IMR-90 (cell line): ENCODE results near the gene TCOF1. TPM values are rescaled to one million over a fixed set of nuclear protein-coding genes. Genes with fewer than 3 reads are reported as not detected.

Source experiments
- ATAC-seq: fragments of 200-7000 bp; cut with Tn5 transposase; 2 replicates; pipeline ENCODE4 v1.9.1; 2020; ENCODE audit warnings: low read depth, mild to moderate bottlenecking, moderate library complexity
- BruUV-seq: library from RNA; stranded (reverse); fragments of 400-500 nt; replicated peaks from 2 replicates; lab custom pipeline; 2021; lab: Mats Ljungman, UMichigan
- CTCF ChIA-PET: fragments of 300-600 bp; formaldehyde crosslinking; extraction: SDS; loops from one replicate; lab custom pipeline; 2021; ENCODE audit warnings: antibody characterized with exemption; lab: Yijun Ruan, JAX
- POLR2A ChIA-PET: fragments of 300-600 bp; sonication (Branson Sonifier 250); formaldehyde crosslinking; loops from one replicate; lab custom pipeline; 2022; ENCODE audit warnings: antibody characterized with exemption; ENCODE audit not compliant: unreplicated experiment; lab: Charles Lee
- DNase-seq: peaks from one replicate; pipeline ENCODE4 v3.0.0; 2013
- H2AFZ ChIP-seq: replicated peaks from 2 replicates; pipeline ENCODE3; 2013; ENCODE audit warnings: low read length, mild to moderate bottlenecking; ENCODE audit not compliant: poor library complexity
- H2AK5ac ChIP-seq: 2 replicates; pipeline ENCODE4 v1.6.1; 2013; ENCODE audit warnings: low read depth, low read length, inconsistent platforms
- H2AK9ac ChIP-seq: replicated peaks from 2 replicates; pipeline ENCODE3; 2013; ENCODE audit warnings: mild to moderate bottlenecking, low read depth, low read length, moderate library complexity; ENCODE audit not compliant: poor library complexity
- H2BK120ac ChIP-seq: 2 replicates; pipeline ENCODE4 v1.6.1; 2013; ENCODE audit warnings: low read depth, low read length, inconsistent platforms
- H2BK15ac ChIP-seq: 3 replicates; pipeline ENCODE4 v1.6.1; 2013; ENCODE audit warnings: low read depth, low read length, inconsistent platforms
- H2BK20ac ChIP-seq: 2 replicates; pipeline ENCODE4 v1.6.1; 2013; ENCODE audit warnings: low read depth, mild to moderate bottlenecking, inconsistent platforms, low read length, moderate library complexity
- H2BK5ac ChIP-seq: 2 replicates; pipeline ENCODE4 v1.6.1; 2013; ENCODE audit warnings: mild to moderate bottlenecking, low read depth, low read length, inconsistent platforms; ENCODE audit not compliant: poor library complexity, severe bottlenecking
- H3K14ac ChIP-seq: replicated peaks from 2 replicates; pipeline ENCODE4 v1.6.1; 2013; ENCODE audit warnings: low read depth, low read length, inconsistent platforms
- H3K18ac ChIP-seq: 2 replicates; pipeline ENCODE4 v1.6.1; 2013; ENCODE audit warnings: low read depth, low read length, control low read depth
- H3K23ac ChIP-seq: 2 replicates; pipeline ENCODE4 v1.6.1; 2013; ENCODE audit warnings: low read depth, low read length, inconsistent platforms
- H3K27ac ChIP-seq: 2 replicates; pipeline ENCODE4 v1.5.1; 2013; ENCODE audit warnings: mild to moderate bottlenecking, control low read depth, low read length; ENCODE audit not compliant: insufficient read depth
- H3K27me3 ChIP-seq: 2 replicates; pipeline ENCODE4 v1.6.1; 2013; ENCODE audit warnings: low read length; ENCODE audit not compliant: control insufficient read depth, insufficient read depth
- H3K36me3 ChIP-seq: 2 replicates; pipeline ENCODE4 v1.6.1; 2013; ENCODE audit warnings: low read length, mixed read lengths; ENCODE audit not compliant: control insufficient read depth, insufficient read depth
- H3K4ac ChIP-seq: 2 replicates; pipeline ENCODE4 v1.6.1; 2013; ENCODE audit warnings: low read depth, low read length, inconsistent platforms
- H3K4me1 ChIP-seq: 2 replicates; pipeline ENCODE4 v1.6.1; 2013; ENCODE audit warnings: low read length, mixed read lengths; ENCODE audit not compliant: control insufficient read depth, insufficient read depth
- H3K4me2 ChIP-seq: 2 replicates; pipeline ENCODE4 v1.6.1; 2013; ENCODE audit warnings: low read depth, mild to moderate bottlenecking, control low read depth, low read length, moderate library complexity
- H3K4me3 ChIP-seq: 2 replicates; pipeline ENCODE4 v1.5.1; 2013; ENCODE audit warnings: low read depth, mild to moderate bottlenecking, control low read depth, low read length, moderate library complexity; ENCODE audit not compliant: insufficient read depth
- H3K56ac ChIP-seq: 2 replicates; pipeline ENCODE4 v1.6.1; 2013; ENCODE audit warnings: low read length, inconsistent platforms; ENCODE audit not compliant: insufficient read depth; ENCODE audit errors: extremely low read depth
- H3K79me1 ChIP-seq, 2 experiments: 2 replicates each; pipeline ENCODE4 v1.6.1; 2013; ENCODE audit warnings: low read length in 2 of 2, inconsistent platforms in 1 of 2, low read depth in 1 of 2
- H3K9ac ChIP-seq: 2 replicates; pipeline ENCODE4 v1.6.1; 2013; ENCODE audit warnings: low read depth, low read length, control low read depth
- H3K9me1 ChIP-seq: 2 replicates; pipeline ENCODE4 v1.6.1; 2013; ENCODE audit warnings: low read length, inconsistent platforms; ENCODE audit not compliant: insufficient read depth
- H3K9me3 ChIP-seq: 2 replicates; pipeline ENCODE4 v1.6.1; 2013; ENCODE audit warnings: low read length; ENCODE audit not compliant: control insufficient read depth, insufficient read depth
- H4K20me1 ChIP-seq: 2 replicates; pipeline ENCODE4 v1.6.1; 2013; ENCODE audit warnings: low read length, inconsistent platforms; ENCODE audit not compliant: insufficient read depth
- H4K5ac ChIP-seq: 2 replicates; pipeline ENCODE4 v1.6.1; 2013; ENCODE audit warnings: mild to moderate bottlenecking, low read depth, low read length, control low read depth
- H4K8ac ChIP-seq, 2 experiments: 2 replicates each; pipeline ENCODE4 v1.6.1; 2013; ENCODE audit warnings: low read depth in 2 of 2, low read length in 2 of 2, control low read depth in 1 of 2, inconsistent platforms in 1 of 2
- H4K91ac ChIP-seq: 2 replicates; pipeline ENCODE4 v1.6.1; 2013; ENCODE audit warnings: low read depth, low read length, inconsistent platforms; ENCODE audit not compliant: insufficient read depth
- CHD1 ChIP-seq: IDR thresholded peaks from 2 replicates; pipeline ENCODE4 v1.6.1; 2012; ENCODE audit warnings: low read depth, low read length, improper control_type of control experiment
- ELK1 ChIP-seq: fragments of 150-350 bp; IDR thresholded peaks from 2 replicates; pipeline ENCODE4 v1.6.1; 2016; ENCODE audit warnings: low read depth, mild to moderate bottlenecking, low read length, moderate library complexity, borderline replicate concordance
- MAFK ChIP-seq: IDR thresholded peaks from 2 replicates; pipeline ENCODE4 v1.6.1; 2012; ENCODE audit warnings: low read depth, low read length, improper control_type of control experiment
- MXI1 ChIP-seq: IDR thresholded peaks from 2 replicates; pipeline ENCODE4 v1.6.1; 2012; ENCODE audit warnings: low read depth, mild to moderate bottlenecking, low read length, moderate library complexity, borderline replicate concordance
- NFE2L2 ChIP-seq: fragments of 150-350 bp; IDR thresholded peaks from 2 replicates; pipeline ENCODE4 v1.6.1; 2016; ENCODE audit warnings: low read depth, mild to moderate bottlenecking, low read length
- POLR2A ChIP-seq: IDR thresholded peaks from 2 replicates; pipeline ENCODE4 v1.6.1; 2012; ENCODE audit warnings: mild to moderate bottlenecking, low read depth, low read length
- RAD21 ChIP-seq: IDR thresholded peaks from 2 replicates; pipeline ENCODE4 v1.6.1; 2012; ENCODE audit warnings: low read length, improper control_type of control experiment
- RFX5 ChIP-seq: IDR thresholded peaks from 2 replicates; pipeline ENCODE4 v1.8.0; 2012; ENCODE audit warnings: low read depth, mild to moderate bottlenecking, low read length, moderate library complexity
- SMC3 ChIP-seq: fragments of 150-350 bp; IDR thresholded peaks from 2 replicates; pipeline ENCODE4 v1.6.1; 2016; ENCODE audit warnings: low read depth, mild to moderate bottlenecking, antibody characterized with exemption, low read length, moderate library complexity
- WGBS, 2 experiments: methylation state at CpG; one replicate each; pipeline versions ENCODE4 v1.1.5 to v1.1.7; 2013; ENCODE audit warnings: missing lambda C conversion rate in 2 of 2; ENCODE audit not compliant: insufficient read length in 1 of 2; ENCODE audit errors: extremely low coverage in 2 of 2; 5-methylcytosine and 5-hydroxymethylcytosine counted together
- dilution Hi-C: fragments of 300-500 bp; cut with HindIII; formaldehyde crosslinking; loops from one replicate; pipeline ENCODE4 v1.14.3; 2018; ENCODE audit warnings: low sequenced_read_pairs; ENCODE audit not compliant: unreplicated experiment
- in situ Hi-C: fragments of 300-500 bp; cut with MboI; formaldehyde crosslinking; loops from 3 replicates; pipeline ENCODE4 v1.14.3; 2019; ENCODE audit warnings: low sequenced_read_pairs, inconsistent platforms, mixed read lengths
- intact Hi-C: fragments of 100-400 bp; cut with micrococcal nuclease; formaldehyde crosslinking; loops from 2 replicates; pipeline ENCODE4 v1.10.0; 2022
- polyA plus RNA-seq, 3 experiments: library from polyadenylated mRNA; depleted of rRNA; stranded (reverse); fragments of >200 nt; gene quantifications; 2 replicates each; pipeline ENCODE4 v1.2.3, GENCODE V29; 2012; ENCODE audit warnings: low replicate concordance in 1 of 3
- total RNA-seq: library from RNA; depleted of rRNA; stranded (reverse); fragments of >200 nt; gene quantifications from 2 replicates; pipeline ENCODE4 v1.2.3, GENCODE V29; 2012
- TF ChIP-seq, protein P1 (sequence below): conservative IDR thresholded peaks from 2 replicates; pipeline ENCODE4 v1.5.1; 2012; ENCODE audit warnings: mild to moderate bottlenecking, low read depth, low read length, improper control_type of control experiment

The TCOF1 gene
- total and polyA plus RNA-seq, 2 of the 4 experiments (the other 2 are of a cell fraction), result 18.2 to 19.7 TPM

DNA sequence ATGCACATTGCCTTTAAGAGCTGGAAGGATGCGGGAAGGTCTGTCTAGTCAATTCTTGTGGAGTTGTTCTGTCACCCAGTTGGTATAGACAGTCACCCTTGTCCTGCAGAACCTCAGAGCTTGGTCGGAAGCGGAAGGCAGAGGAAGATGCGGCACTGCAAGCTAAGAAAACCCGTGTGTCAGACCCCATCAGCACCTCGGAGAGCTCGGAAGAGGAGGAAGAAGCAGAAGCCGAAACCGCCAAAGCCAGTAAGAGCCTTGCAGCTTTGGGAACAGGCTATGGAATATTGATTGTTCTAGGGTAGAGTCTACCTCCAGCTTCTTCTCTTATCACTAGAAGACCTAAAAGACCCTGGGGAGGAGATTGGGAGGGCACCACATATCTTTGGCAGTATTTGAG, 6.5 kb downstream of the TCOF1 start:
- Histone ChIP-seq H3K79me1 (peaks cover 24 to 39% of the 10 kb centered on the region in 2 experiments), H3K4me3 (no peak overlapping the region), H4K91ac (no peak overlapping the region), H2BK20ac (no peak overlapping the region), H2BK120ac (no peak overlapping the region), H3K18ac (no peak overlapping the region), H4K5ac (no peak overlapping the region), H4K20me1 (peaks cover 7% of the 10 kb centered on the region), H3K23ac (no peak overlapping the region), H2BK15ac (no peak overlapping the region), H3K9me3 (no peaks in the 10 kb centered on the region), H2AK9ac (no peak overlapping the region), H3K27ac (no peak overlapping the region), H3K9me1 (peaks cover 6% of the 10 kb centered on the region), H3K56ac (no peak overlapping the region), H3K4me1 (no peaks in the 10 kb centered on the region), H2AFZ (no peak overlapping the region), H3K4ac (no peak overlapping the region), H3K36me3 (peaks cover 59% of the 10 kb centered on the region), H4K8ac (no peak overlapping the region), H3K14ac (no peak overlapping the region), H3K9ac (no peak overlapping the region), H2AK5ac (no peak overlapping the region), H3K27me3 (no peaks in the 10 kb centered on the region), H2BK5ac (no peak overlapping the region), H3K4me2 (no peak overlapping the region)
- intact Hi-C loops, result no loop called here
- dilution Hi-C loops, result no loop called here
- no peak for ATAC-seq
- TF ChIP-seq MAFK (no peak), POLR2A (no peak), RAD21 (no peak), NFE2L2 (no peak), RFX5 (no peak), ELK1 (no peak), CHD1 (no peak), MXI1 (no peak), SMC3 (no peak)
- TF ChIP-seq, protein P1, sequence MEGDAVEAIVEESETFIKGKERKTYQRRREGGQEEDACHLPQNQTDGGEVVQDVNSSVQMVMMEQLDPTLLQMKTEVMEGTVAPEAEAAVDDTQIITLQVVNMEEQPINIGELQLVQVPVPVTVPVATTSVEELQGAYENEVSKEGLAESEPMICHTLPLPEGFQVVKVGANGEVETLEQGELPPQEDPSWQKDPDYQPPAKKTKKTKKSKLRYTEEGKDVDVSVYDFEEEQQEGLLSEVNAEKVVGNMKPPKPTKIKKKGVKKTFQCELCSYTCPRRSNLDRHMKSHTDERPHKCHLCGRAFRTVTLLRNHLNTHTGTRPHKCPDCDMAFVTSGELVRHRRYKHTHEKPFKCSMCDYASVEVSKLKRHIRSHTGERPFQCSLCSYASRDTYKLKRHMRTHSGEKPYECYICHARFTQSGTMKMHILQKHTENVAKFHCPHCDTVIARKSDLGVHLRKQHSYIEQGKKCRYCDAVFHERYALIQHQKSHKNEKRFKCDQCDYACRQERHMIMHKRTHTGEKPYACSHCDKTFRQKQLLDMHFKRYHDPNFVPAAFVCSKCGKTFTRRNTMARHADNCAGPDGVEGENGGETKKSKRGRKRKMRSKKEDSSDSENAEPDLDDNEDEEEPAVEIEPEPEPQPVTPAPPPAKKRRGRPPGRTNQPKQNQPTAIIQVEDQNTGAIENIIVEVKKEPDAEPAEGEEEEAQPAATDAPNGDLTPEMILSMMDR, result no peak
- POLR2A ChIA-PET, result no interaction called here
- no CpG with 5 or more reads among the region's 9 CpGs for WGBS, 2 experiments
- CTCF ChIA-PET, result no interaction called here
- no peak for DNase-seq
- no TSS peak for BruUV-seq
- in situ Hi-C loops, result no loop called here
